Fibroblast of pulmonary artery (primary cell): ENCODE measurements around the gene SLC6A1.

ENCODE experiments used
- DNase-seq: peaks from one replicate; pipeline ENCODE4 v3.0.0-alpha.2; 2010; ENCODE audit warnings: low read depth
- H3K4me3 ChIP-seq: replicated peaks from 2 replicates; pipeline ENCODE4 v1.5.1; 2011; ENCODE audit warnings: low read depth, mild to moderate bottlenecking, control low read depth, low read length, moderate library complexity
- TF ChIP-seq, protein P1 (sequence below): IDR thresholded peaks from 2 replicates; pipeline ENCODE4 v1.5.1; 2011; ENCODE audit warnings: mild to moderate bottlenecking, control low read depth, low read length, inconsistent platforms; ENCODE audit errors: missing control alignments

The SLC6A1 gene

DNA sequence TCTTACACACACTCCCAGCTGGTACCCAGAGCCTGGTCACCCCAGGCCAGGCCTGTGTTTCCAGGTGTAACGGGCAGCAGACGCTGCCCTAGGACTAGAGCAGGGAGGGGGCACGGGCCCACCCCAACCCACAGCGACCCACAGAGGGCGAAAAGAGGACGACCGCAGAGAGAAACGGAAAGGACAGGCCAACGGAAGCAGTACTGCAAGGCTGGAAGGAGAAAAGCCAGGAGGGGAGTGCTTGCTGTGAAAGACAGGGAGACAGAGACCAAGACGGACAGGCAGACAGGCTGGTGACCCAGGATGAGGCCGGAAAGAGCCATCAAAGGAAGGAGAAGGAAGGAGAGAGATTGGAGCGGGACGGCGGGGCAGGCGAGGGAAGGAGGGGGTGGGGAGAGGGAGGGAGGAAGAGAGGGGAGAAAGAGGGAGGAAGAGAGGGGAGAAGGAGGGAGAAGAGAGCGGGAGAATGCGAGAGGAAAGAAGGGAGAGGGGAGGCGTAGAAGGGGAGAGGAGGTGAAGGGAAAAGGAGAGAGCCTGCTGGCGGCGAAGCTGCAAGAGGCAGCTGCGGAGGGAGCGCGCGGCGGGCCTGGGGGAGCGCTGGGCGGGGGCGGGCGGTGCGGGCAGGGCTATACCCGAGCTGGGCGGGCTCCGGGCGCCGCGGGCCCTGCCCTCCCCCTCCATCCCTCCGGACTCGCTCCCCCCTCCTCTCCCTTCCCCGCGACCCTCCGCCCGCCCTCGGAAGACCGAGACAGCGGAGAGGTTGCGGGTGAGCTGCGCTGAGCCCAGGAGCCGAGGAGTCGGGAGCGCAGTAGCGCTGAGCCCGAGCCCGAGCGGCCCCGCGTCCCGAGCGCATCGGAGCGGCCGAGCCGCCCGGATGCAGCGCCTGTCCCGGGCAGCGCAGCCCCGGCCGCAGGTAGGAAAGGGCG lies at the start of gene SLC6A1:
Gene SLC6A1, plus strand, starts transcription at position 732 of the 926 bp plus-strand sequence. CDS start 24,464 bp downstream, outside the sequence.
- no peak for DNase-seq
- H3K4me3 ChIP-seq = no peak within 1 kb of the TSS
- TF ChIP-seq, protein P1, sequence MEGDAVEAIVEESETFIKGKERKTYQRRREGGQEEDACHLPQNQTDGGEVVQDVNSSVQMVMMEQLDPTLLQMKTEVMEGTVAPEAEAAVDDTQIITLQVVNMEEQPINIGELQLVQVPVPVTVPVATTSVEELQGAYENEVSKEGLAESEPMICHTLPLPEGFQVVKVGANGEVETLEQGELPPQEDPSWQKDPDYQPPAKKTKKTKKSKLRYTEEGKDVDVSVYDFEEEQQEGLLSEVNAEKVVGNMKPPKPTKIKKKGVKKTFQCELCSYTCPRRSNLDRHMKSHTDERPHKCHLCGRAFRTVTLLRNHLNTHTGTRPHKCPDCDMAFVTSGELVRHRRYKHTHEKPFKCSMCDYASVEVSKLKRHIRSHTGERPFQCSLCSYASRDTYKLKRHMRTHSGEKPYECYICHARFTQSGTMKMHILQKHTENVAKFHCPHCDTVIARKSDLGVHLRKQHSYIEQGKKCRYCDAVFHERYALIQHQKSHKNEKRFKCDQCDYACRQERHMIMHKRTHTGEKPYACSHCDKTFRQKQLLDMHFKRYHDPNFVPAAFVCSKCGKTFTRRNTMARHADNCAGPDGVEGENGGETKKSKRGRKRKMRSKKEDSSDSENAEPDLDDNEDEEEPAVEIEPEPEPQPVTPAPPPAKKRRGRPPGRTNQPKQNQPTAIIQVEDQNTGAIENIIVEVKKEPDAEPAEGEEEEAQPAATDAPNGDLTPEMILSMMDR = peak; percentile 6

DNA sequence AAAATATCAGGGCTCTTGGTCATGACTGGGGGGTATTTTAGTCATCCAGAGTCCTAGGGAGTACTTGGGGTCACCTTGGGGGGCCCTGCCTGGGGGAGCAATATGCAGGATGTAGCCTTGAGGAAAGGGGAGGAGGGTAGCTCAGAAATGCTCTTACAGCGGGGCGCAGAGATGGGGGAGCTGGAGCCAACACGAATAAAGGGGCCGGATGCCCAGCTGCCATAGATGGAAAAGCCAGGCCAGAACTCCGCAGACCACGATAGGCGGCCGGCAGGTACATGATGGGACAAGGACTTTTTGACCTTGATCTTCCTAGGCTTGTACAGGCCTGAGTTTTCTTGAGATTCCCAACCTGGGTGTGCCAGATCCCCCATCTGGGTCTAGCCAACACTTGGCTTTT lies 47.7 kb upstream of the SLC6A1 start:
- no peak overlapping the region for H3K4me3 ChIP-seq
- TF ChIP-seq, protein P1 = no peak
- DNase-seq = no peak

DNA sequence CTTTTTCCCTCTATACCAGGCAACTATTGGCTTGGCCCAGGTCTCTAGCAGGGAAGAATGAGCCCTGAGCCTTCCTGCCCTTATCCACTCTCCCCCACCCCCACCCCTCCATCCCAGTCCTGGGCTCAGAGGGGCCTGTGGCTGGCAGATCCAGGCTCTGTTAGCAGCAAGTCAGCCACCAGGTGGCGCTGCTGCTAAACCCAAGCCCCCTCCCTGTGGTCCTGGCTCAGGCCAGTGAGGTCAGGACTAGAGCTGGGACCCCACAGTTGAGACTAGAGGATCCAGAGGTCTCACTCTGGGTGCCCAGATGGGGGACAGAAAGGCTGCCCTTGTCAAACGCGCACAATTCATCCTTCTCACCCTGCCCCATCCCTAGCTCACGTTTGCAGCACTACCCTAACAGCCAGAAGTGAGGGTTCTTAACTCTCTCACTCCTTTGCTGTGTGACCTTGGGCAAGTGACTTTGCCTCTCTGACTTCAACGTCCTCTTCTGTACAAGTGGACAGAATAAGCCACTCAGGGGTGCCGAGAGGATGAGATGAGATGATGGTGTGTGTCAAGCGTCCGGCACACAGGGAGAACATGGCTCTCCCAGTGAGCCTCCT lies 46.8 kb upstream of the SLC6A1 start:
- TF ChIP-seq, protein P1 = peak; percentile 74
- H3K4me3 ChIP-seq = no peak overlapping the region
- peak; percentile 57 for DNase-seq

DNA sequence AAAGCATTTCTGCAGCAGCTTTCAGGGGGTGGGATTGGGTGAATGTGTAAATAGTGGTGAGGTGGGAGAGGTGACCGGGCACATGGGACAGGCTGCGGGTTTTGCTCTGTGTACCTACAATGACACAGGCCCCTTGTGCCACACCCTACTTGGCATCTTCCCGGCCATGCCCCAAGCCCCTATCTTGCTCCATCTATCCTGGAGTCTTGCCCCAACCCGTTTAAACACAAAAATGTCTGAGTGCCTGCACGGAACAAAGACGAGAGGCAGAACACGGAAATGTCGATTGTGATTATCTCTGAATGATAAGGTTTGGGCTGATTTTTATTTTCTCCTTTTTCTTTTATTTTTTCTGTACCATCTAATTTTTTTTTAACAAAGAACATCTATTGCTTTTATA lies 46.0 kb upstream of the SLC6A1 start:
- DNase-seq = no peak
- TF ChIP-seq, protein P1 = no peak
- no peak overlapping the region for H3K4me3 ChIP-seq

DNA sequence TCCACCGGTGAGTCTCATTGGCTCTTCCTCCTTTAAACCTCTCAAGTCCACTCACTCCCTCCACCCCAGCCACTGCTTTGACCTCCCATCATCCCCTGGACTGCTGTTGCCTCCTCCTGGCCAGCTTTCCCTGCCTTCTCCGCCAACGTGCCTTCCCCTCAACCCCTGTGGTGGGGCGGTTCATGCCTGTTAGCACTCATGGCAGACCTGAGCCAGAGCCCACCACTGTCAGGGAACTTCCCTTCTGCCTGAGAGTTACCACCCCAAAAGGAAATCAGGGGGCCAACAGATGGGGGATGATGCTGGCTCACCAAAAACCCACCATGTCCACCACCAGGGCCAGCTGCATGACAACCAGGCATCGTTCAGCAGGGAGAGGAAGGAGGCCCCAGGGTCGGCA lies 44.2 kb upstream of the SLC6A1 start:
- DNase-seq = no peak
- TF ChIP-seq, protein P1 = no peak
- no peak overlapping the region for H3K4me3 ChIP-seq

DNA sequence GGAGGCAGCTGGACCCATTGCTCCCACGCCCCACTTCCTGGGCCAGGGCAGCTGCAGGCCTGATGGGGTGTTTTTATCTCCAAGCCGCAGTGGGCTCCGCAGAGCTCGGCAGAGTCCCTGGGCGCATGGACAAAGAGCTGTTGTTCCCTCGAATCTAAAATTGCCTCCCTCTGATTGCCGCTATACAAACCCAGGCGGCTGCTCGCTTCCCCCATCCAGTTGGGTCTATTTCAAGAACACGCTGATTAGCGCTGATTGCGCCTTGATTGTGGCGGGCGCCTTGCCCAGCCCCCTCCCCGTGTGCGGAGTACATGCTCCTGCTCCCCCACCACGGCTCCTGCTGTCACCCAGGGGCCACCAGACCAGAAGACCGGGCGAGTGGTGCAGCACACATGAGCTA lies 43.4 kb upstream of the SLC6A1 start:
- H3K4me3 ChIP-seq = no peak overlapping the region
- TF ChIP-seq, protein P1 = no peak
- no peak for DNase-seq
